ENCODE measurements around the gene C16orf46. TPM values are rescaled to one million over a fixed set of nuclear protein-coding genes. Genes with fewer than 3 reads are reported as not detected.

The C16orf46 gene
- total RNA-seq, 1 experiment from 2014 or later, result 1.7 TPM

DNA sequence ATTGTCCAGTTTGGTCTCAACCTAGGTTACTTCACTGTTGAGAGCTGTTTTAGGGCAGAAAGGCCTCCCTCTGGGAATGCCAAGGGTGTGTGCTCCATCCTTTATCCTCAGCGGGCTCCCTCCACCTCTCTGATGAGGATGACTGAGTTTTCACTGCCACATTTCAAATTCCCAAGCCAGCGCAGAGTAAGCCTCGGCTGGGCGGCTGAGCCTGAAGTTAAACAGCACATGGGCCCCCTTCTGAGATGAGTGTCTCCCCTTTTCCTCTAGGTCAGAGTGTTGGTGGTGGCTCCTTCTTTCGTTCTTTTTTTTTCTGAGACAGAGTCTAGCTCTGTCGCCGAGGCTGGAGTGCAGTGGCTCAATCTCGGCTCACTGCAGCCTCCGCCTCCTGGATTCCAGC is 24.7 kb upstream of the C16orf46 start (continued):
- TF ChIP-seq, protein P1, sequence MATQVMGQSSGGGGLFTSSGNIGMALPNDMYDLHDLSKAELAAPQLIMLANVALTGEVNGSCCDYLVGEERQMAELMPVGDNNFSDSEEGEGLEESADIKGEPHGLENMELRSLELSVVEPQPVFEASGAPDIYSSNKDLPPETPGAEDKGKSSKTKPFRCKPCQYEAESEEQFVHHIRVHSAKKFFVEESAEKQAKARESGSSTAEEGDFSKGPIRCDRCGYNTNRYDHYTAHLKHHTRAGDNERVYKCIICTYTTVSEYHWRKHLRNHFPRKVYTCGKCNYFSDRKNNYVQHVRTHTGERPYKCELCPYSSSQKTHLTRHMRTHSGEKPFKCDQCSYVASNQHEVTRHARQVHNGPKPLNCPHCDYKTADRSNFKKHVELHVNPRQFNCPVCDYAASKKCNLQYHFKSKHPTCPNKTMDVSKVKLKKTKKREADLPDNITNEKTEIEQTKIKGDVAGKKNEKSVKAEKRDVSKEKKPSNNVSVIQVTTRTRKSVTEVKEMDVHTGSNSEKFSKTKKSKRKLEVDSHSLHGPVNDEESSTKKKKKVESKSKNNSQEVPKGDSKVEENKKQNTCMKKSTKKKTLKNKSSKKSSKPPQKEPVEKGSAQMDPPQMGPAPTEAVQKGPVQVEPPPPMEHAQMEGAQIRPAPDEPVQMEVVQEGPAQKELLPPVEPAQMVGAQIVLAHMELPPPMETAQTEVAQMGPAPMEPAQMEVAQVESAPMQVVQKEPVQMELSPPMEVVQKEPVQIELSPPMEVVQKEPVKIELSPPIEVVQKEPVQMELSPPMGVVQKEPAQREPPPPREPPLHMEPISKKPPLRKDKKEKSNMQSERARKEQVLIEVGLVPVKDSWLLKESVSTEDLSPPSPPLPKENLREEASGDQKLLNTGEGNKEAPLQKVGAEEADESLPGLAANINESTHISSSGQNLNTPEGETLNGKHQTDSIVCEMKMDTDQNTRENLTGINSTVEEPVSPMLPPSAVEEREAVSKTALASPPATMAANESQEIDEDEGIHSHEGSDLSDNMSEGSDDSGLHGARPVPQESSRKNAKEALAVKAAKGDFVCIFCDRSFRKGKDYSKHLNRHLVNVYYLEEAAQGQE (IDR thresholded peaks at IDR 0.05; ENCODE audit: low read depth), result no peak

DNA sequence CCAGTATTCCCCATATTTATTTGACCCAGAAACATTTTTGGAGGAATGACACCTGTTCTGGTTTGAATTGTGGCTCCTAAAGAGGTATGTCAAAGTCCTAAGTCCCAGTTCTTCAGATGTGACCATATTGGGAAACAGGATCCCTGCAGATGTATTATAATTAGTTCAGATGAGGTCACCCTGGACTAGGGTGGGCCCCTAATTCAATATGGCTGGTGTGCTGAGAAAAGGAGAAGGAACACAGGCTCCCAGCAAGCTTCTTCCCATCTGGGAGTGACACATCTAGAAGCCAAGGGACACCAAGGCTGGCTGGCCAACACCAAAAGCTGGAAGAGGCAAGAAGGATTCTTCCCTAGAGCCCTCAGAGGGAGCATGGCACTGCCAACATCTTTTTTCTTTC is 22.9 kb upstream of the C16orf46 start:
- H3K27ac ChIP-seq (ENCODE audit: low read depth, low read length), result no peak overlapping the region
- H3K4me3 ChIP-seq (replicated peaks in 1 of 2; ENCODE audit: low read depth in 1 of 2, low read length in 2 of 2), result no peak overlapping the region
- no peak overlapping the region for H3K4me2 ChIP-seq (ENCODE audit: low read length)
- H3K79me2 ChIP-seq (ENCODE audit: insufficient read depth, low read length), result peaks cover 10% of the 10 kb centered on the region
- no peaks in the 10 kb centered on the region for H3K9me3 ChIP-seq (ENCODE audit: control insufficient read depth in 1 of 2, insufficient read depth in 1 of 2, low read depth in 1 of 2, low read length in 2 of 2)
- ChIA-PET CTCF (no interaction called here), RAD21 (ENCODE audit: low non-redundant PET in 1 of 2, low total read pairs in 2 of 2, uncharacterized antibody in 2 of 2, unreplicated experiment in 2 of 2) (no interaction called here), POLR2A (no interaction called here)
- no peaks in the 10 kb centered on the region for H4K20me1 ChIP-seq (ENCODE audit: insufficient read depth)
- intact Hi-C loops (cut with micrococcal nuclease), result loop anchor here (5.0 kb wide), 2 partner anchors 42 to 212 kb away; partner anchors contain the start of gene GAN
- no peaks in the 10 kb centered on the region for H3K36me3 ChIP-seq (ENCODE audit: control insufficient read depth in 1 of 2, insufficient read depth in 2 of 2, low read length in 2 of 2)
- H2AFZ ChIP-seq (ENCODE audit: low read depth, low read length, poor library complexity, severe bottlenecking), result no peak overlapping the region
- H3K27me3 ChIP-seq (ENCODE audit: insufficient read depth, low read length), result no peaks in the 10 kb centered on the region
- DNase-seq (ENCODE audit: low read depth, low spot score), result no peak
- no peaks in the 10 kb centered on the region for H3K9me2 ChIP-seq (ENCODE audit: insufficient read depth)
- no peak for ATAC-seq
- H3K4me1 ChIP-seq (ENCODE audit: control insufficient read depth in 1 of 2, insufficient read depth in 2 of 2, low read length in 2 of 2), result peaks cover 0 to 32% of the 10 kb centered on the region in 2 experiments; a peak in 3 of 4 replicates
- BruUV-seq (replicated peaks), result no TSS peak
- no peak overlapping the region for H3K9ac ChIP-seq (ENCODE audit: low read length)
- TF ChIP-seq, protein P1 (IDR thresholded peaks at IDR 0.05; ENCODE audit: low read depth), result no peak
- TF ChIP-seq ELF1 (IDR thresholded peaks at IDR 0.05; ENCODE audit: borderline replicate concordance, low read depth), result no peak
- TF ChIP-seq SP1 (IDR thresholded peaks at IDR 0.05; ENCODE audit: low read depth), result no peak
- TF ChIP-seq, protein P2, sequence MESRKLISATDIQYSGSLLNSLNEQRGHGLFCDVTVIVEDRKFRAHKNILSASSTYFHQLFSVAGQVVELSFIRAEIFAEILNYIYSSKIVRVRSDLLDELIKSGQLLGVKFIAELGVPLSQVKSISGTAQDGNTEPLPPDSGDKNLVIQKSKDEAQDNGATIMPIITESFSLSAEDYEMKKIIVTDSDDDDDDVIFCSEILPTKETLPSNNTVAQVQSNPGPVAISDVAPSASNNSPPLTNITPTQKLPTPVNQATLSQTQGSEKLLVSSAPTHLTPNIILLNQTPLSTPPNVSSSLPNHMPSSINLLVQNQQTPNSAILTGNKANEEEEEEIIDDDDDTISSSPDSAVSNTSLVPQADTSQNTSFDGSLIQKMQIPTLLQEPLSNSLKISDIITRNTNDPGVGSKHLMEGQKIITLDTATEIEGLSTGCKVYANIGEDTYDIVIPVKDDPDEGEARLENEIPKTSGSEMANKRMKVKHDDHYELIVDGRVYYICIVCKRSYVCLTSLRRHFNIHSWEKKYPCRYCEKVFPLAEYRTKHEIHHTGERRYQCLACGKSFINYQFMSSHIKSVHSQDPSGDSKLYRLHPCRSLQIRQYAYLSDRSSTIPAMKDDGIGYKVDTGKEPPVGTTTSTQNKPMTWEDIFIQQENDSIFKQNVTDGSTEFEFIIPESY (IDR thresholded peaks at IDR 0.05; ENCODE audit: extremely low read depth, insufficient replicate concordance, low read length), result no peak
- TF ChIP-seq, protein P3, sequence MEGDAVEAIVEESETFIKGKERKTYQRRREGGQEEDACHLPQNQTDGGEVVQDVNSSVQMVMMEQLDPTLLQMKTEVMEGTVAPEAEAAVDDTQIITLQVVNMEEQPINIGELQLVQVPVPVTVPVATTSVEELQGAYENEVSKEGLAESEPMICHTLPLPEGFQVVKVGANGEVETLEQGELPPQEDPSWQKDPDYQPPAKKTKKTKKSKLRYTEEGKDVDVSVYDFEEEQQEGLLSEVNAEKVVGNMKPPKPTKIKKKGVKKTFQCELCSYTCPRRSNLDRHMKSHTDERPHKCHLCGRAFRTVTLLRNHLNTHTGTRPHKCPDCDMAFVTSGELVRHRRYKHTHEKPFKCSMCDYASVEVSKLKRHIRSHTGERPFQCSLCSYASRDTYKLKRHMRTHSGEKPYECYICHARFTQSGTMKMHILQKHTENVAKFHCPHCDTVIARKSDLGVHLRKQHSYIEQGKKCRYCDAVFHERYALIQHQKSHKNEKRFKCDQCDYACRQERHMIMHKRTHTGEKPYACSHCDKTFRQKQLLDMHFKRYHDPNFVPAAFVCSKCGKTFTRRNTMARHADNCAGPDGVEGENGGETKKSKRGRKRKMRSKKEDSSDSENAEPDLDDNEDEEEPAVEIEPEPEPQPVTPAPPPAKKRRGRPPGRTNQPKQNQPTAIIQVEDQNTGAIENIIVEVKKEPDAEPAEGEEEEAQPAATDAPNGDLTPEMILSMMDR (IDR thresholded peaks at IDR 0.05 in 2 of 3, conservative IDR thresholded peaks at IDR 0.05 in 1 of 3; ENCODE audit: borderline replicate concordance in 1 of 3, insufficient read depth in 1 of 3, low read depth in 2 of 3, low read length in 2 of 3), result no peak
- TF ChIP-seq CEBPB (IDR thresholded peaks at IDR 0.05; ENCODE audit: low read depth), result no peak
- no peak for TF ChIP-seq POLR2A (IDR thresholded peaks at IDR 0.05; ENCODE audit: borderline replicate concordance, extremely low read depth, insufficient read depth, insufficient read length)
- no peak for TF ChIP-seq SRF (IDR thresholded peaks at IDR 0.05; ENCODE audit: low read depth)
- no peak for TF ChIP-seq TCF7L2 (IDR thresholded peaks at IDR 0.05; ENCODE audit: borderline replicate concordance, extremely low read depth, insufficient read depth, insufficient read length)
- TF ChIP-seq YY1 (IDR thresholded peaks at IDR 0.05; ENCODE audit: extremely low read depth, insufficient replicate concordance, low read depth, low read length), result no peak
- TF ChIP-seq ZFX (IDR thresholded peaks at IDR 0.05), result no peak
- no peak for TF ChIP-seq FOSL1 (IDR thresholded peaks at IDR 0.05; ENCODE audit: low read depth)
- no peak for TF ChIP-seq POLR2AphosphoS5 (IDR thresholded peaks at IDR 0.05; ENCODE audit: low read depth, low read length)
